ENCODE results near the gene SRGAP1. TPM values are rescaled to one million over a fixed set of nuclear protein-coding genes. Genes with fewer than 3 reads are reported as not detected.

SRGAP1 gene
- total and polyA plus RNA-seq, 8 donors, result 0.70 to 37.9 (median 9.8) TPM

DNA sequence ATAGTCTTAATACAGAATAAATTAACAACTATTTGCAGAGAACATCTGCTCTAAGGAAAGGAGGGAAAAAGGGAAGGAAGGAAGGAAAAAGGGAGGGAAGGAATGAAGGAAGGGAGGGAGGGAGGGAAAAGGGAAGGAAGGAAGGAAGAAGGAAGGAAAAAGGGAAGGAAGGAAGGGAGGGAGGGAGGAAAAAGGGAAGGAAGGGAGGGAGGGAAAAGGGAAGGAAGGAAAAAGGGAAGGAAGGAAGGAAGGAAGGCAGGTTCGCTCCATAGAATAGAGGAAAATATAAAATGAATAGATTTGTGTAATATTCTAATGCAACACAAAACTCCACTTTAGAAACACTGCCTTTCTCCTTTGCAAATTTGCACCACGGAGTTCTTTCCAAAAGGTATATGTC is 361.0 kb downstream of the SRGAP1 start:
- H3K36me3 ChIP-seq, result peaks cover 0 to 35% (median 21%) of the 10 kb centered on the region in 4 donors
- intact Hi-C loops (cut with DNase I; ENCODE audit: low total_unique reads), result no loop called here
- TF ChIP-seq POLR2A (IDR thresholded peaks at IDR 0.05) (no peak), EP300 (IDR thresholded peaks at IDR 0.05) (no peak), POLR2AphosphoS5 (IDR thresholded peaks at IDR 0.05) (no peak)
- TF ChIP-seq, protein P1, sequence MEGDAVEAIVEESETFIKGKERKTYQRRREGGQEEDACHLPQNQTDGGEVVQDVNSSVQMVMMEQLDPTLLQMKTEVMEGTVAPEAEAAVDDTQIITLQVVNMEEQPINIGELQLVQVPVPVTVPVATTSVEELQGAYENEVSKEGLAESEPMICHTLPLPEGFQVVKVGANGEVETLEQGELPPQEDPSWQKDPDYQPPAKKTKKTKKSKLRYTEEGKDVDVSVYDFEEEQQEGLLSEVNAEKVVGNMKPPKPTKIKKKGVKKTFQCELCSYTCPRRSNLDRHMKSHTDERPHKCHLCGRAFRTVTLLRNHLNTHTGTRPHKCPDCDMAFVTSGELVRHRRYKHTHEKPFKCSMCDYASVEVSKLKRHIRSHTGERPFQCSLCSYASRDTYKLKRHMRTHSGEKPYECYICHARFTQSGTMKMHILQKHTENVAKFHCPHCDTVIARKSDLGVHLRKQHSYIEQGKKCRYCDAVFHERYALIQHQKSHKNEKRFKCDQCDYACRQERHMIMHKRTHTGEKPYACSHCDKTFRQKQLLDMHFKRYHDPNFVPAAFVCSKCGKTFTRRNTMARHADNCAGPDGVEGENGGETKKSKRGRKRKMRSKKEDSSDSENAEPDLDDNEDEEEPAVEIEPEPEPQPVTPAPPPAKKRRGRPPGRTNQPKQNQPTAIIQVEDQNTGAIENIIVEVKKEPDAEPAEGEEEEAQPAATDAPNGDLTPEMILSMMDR (IDR thresholded peaks at IDR 0.05), result no peak
- DNase-seq, result no peak
- WGBS, 5 donors, result 90 to 98% (median 94%) methylated on average over 2 of the region's 2 CpGs
- H3K9me3 ChIP-seq, result no peaks in the 10 kb centered on the region
- H3K27me3 ChIP-seq, result no peaks in the 10 kb centered on the region
- no peaks in the 10 kb centered on the region for H3K4me1 ChIP-seq
- H3K4me3 ChIP-seq, result no peak overlapping the region
- H3K27ac ChIP-seq, result no peak overlapping the region

DNA sequence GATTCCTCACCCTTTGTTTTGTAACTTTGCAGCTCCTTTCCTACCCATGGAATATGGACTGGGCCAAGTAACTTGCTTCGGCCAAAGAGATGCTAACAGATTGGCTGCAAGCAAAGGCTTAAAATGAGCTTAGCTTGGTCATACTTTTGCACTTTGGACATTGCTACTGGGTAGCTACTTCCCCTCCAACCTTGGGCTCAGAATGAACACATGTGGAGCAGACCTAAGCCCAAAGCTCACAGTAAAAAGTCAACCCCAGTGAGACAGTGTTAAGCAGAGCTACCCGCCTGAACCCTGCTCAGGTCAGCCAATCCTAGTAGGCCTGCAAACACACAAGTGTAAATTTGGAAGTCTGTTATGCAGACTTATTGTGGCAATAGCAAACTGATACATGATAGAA is 363.0 kb downstream of the SRGAP1 start:
- no peak for TF ChIP-seq EP300 (IDR thresholded peaks at IDR 0.05)
- H3K36me3 ChIP-seq, result peaks cover 0 to 40% (median 34%) of the 10 kb centered on the region in 4 donors
- H3K27ac ChIP-seq, result no peak overlapping the region
- 93 to 97% (median 96%) methylated on average over 2 of the region's 2 CpGs for WGBS, 5 donors
- no peaks in the 10 kb centered on the region for H3K4me1 ChIP-seq
- no peak overlapping the region for H3K4me3 ChIP-seq
- intact Hi-C loops (cut with DNase I; ENCODE audit: low total_unique reads), result no loop called here
- no peaks in the 10 kb centered on the region for H3K27me3 ChIP-seq
- H3K9me3 ChIP-seq, result no peaks in the 10 kb centered on the region
- DNase-seq, result no peak

Small RNA genes within 50 kb of the gene (small RNA-seq; reads per million reads assigned to genes)
- gene AC020611.1 (0 reads per million in 4 donors), gene RNU6-1009P (0 reads per million in 4 donors)

Other genes with a start within 250 kb of the SRGAP1 start
- 10 to 100 TPM in 3 of 5 donors, 1 to 10 TPM in 2; 4.5 to 39.5 (median 10.7) TPM for gene DPY19L2, start 176.2 kb upstream of the SRGAP1 start, total RNA-seq
- gene DPY19L2, start 176.2 kb upstream of the SRGAP1 start, polyA plus RNA-seq, result 1 to 10 TPM in 1 of 3 donors, under 1 TPM in 2; 0.46 to 5.2 (median 0.75) TPM
- 10 to 100 TPM in 3 of 5 donors, 1 to 10 TPM in 2; 4.5 to 33.0 (median 11.6) TPM for gene RXYLT1, start 64.8 kb upstream of the SRGAP1 start, total RNA-seq
- gene RXYLT1, start 64.8 kb upstream of the SRGAP1 start, polyA plus RNA-seq, result 10 to 100 TPM in 2 of 3 donors, 1 to 10 TPM in 1; 7.7 to 14.4 (median 10.8) TPM

Data from stomach (tissue), 9 donors.